IMR-90 (cell line): ENCODE data around the gene FITM1. TPM values are rescaled to one million over a fixed set of nuclear protein-coding genes. Genes with fewer than 3 reads are reported as not detected.

Experiments
- ATAC-seq: fragments of 200-7000 bp; cut with Tn5 transposase; 2 replicates; pipeline ENCODE4 v1.9.1; 2020; ENCODE audit warnings: low read depth, mild to moderate bottlenecking, moderate library complexity
- BruUV-seq: library from RNA; stranded (reverse); fragments of 400-500 nt; replicated peaks from 2 replicates; lab custom pipeline; 2021; lab: Mats Ljungman, UMichigan
- CTCF ChIA-PET: fragments of 300-600 bp; formaldehyde crosslinking; extraction: SDS; loops from one replicate; lab custom pipeline; 2021; ENCODE audit warnings: antibody characterized with exemption; lab: Yijun Ruan, JAX
- POLR2A ChIA-PET: fragments of 300-600 bp; sonication (Branson Sonifier 250); formaldehyde crosslinking; loops from one replicate; lab custom pipeline; 2022; ENCODE audit warnings: antibody characterized with exemption; ENCODE audit not compliant: unreplicated experiment; lab: Charles Lee
- DNase-seq: peaks from one replicate; pipeline ENCODE4 v3.0.0; 2013
- H2AFZ ChIP-seq: replicated peaks from 2 replicates; pipeline ENCODE3; 2013; ENCODE audit warnings: low read length, mild to moderate bottlenecking; ENCODE audit not compliant: poor library complexity
- H2AK5ac ChIP-seq: 2 replicates; pipeline ENCODE4 v1.6.1; 2013; ENCODE audit warnings: low read depth, low read length, inconsistent platforms
- H2AK9ac ChIP-seq: replicated peaks from 2 replicates; pipeline ENCODE3; 2013; ENCODE audit warnings: mild to moderate bottlenecking, low read depth, low read length, moderate library complexity; ENCODE audit not compliant: poor library complexity
- H2BK120ac ChIP-seq: 2 replicates; pipeline ENCODE4 v1.6.1; 2013; ENCODE audit warnings: low read depth, low read length, inconsistent platforms
- H2BK15ac ChIP-seq: 3 replicates; pipeline ENCODE4 v1.6.1; 2013; ENCODE audit warnings: low read depth, low read length, inconsistent platforms
- H2BK20ac ChIP-seq: 2 replicates; pipeline ENCODE4 v1.6.1; 2013; ENCODE audit warnings: low read depth, mild to moderate bottlenecking, inconsistent platforms, low read length, moderate library complexity
- H2BK5ac ChIP-seq: 2 replicates; pipeline ENCODE4 v1.6.1; 2013; ENCODE audit warnings: mild to moderate bottlenecking, low read depth, low read length, inconsistent platforms; ENCODE audit not compliant: poor library complexity, severe bottlenecking
- H3K14ac ChIP-seq: replicated peaks from 2 replicates; pipeline ENCODE4 v1.6.1; 2013; ENCODE audit warnings: low read depth, low read length, inconsistent platforms
- H3K18ac ChIP-seq: 2 replicates; pipeline ENCODE4 v1.6.1; 2013; ENCODE audit warnings: low read depth, low read length, control low read depth
- H3K23ac ChIP-seq: 2 replicates; pipeline ENCODE4 v1.6.1; 2013; ENCODE audit warnings: low read depth, low read length, inconsistent platforms
- H3K27ac ChIP-seq: 2 replicates; pipeline ENCODE4 v1.5.1; 2013; ENCODE audit warnings: mild to moderate bottlenecking, control low read depth, low read length; ENCODE audit not compliant: insufficient read depth
- H3K27me3 ChIP-seq: 2 replicates; pipeline ENCODE4 v1.6.1; 2013; ENCODE audit warnings: low read length; ENCODE audit not compliant: control insufficient read depth, insufficient read depth
- H3K36me3 ChIP-seq: 2 replicates; pipeline ENCODE4 v1.6.1; 2013; ENCODE audit warnings: low read length, mixed read lengths; ENCODE audit not compliant: control insufficient read depth, insufficient read depth
- H3K4ac ChIP-seq: 2 replicates; pipeline ENCODE4 v1.6.1; 2013; ENCODE audit warnings: low read depth, low read length, inconsistent platforms
- H3K4me1 ChIP-seq: 2 replicates; pipeline ENCODE4 v1.6.1; 2013; ENCODE audit warnings: low read length, mixed read lengths; ENCODE audit not compliant: control insufficient read depth, insufficient read depth
- H3K4me2 ChIP-seq: 2 replicates; pipeline ENCODE4 v1.6.1; 2013; ENCODE audit warnings: low read depth, mild to moderate bottlenecking, control low read depth, low read length, moderate library complexity
- H3K4me3 ChIP-seq: 2 replicates; pipeline ENCODE4 v1.5.1; 2013; ENCODE audit warnings: low read depth, mild to moderate bottlenecking, control low read depth, low read length, moderate library complexity; ENCODE audit not compliant: insufficient read depth
- H3K56ac ChIP-seq: 2 replicates; pipeline ENCODE4 v1.6.1; 2013; ENCODE audit warnings: low read length, inconsistent platforms; ENCODE audit not compliant: insufficient read depth; ENCODE audit errors: extremely low read depth
- H3K79me1 ChIP-seq, 2 experiments: 2 replicates each; pipeline ENCODE4 v1.6.1; 2013; ENCODE audit warnings: low read length in 2 of 2, inconsistent platforms in 1 of 2, low read depth in 1 of 2
- H3K9ac ChIP-seq: 2 replicates; pipeline ENCODE4 v1.6.1; 2013; ENCODE audit warnings: low read depth, low read length, control low read depth
- H3K9me1 ChIP-seq: 2 replicates; pipeline ENCODE4 v1.6.1; 2013; ENCODE audit warnings: low read length, inconsistent platforms; ENCODE audit not compliant: insufficient read depth
- H3K9me3 ChIP-seq: 2 replicates; pipeline ENCODE4 v1.6.1; 2013; ENCODE audit warnings: low read length; ENCODE audit not compliant: control insufficient read depth, insufficient read depth
- H4K20me1 ChIP-seq: 2 replicates; pipeline ENCODE4 v1.6.1; 2013; ENCODE audit warnings: low read length, inconsistent platforms; ENCODE audit not compliant: insufficient read depth
- H4K5ac ChIP-seq: 2 replicates; pipeline ENCODE4 v1.6.1; 2013; ENCODE audit warnings: mild to moderate bottlenecking, low read depth, low read length, control low read depth
- H4K8ac ChIP-seq, 2 experiments: 2 replicates each; pipeline ENCODE4 v1.6.1; 2013; ENCODE audit warnings: low read depth in 2 of 2, low read length in 2 of 2, control low read depth in 1 of 2, inconsistent platforms in 1 of 2
- H4K91ac ChIP-seq: 2 replicates; pipeline ENCODE4 v1.6.1; 2013; ENCODE audit warnings: low read depth, low read length, inconsistent platforms; ENCODE audit not compliant: insufficient read depth
- BHLHE40 ChIP-seq: fragments of 150-350 bp; IDR thresholded peaks from 2 replicates; pipeline ENCODE4 v1.6.1; 2016; ENCODE audit warnings: mild to moderate bottlenecking, low read depth, low read length
- CEBPB ChIP-seq: IDR thresholded peaks from 2 replicates; pipeline ENCODE4 v1.6.1; 2012; ENCODE audit warnings: low read depth, low read length, improper control_type of control experiment
- CHD1 ChIP-seq: IDR thresholded peaks from 2 replicates; pipeline ENCODE4 v1.6.1; 2012; ENCODE audit warnings: low read depth, low read length, improper control_type of control experiment
- CTCF ChIP-seq: conservative IDR thresholded peaks from 2 replicates; pipeline ENCODE4 v1.5.1; 2012; ENCODE audit warnings: mild to moderate bottlenecking, low read depth, low read length, improper control_type of control experiment
- ELK1 ChIP-seq: fragments of 150-350 bp; IDR thresholded peaks from 2 replicates; pipeline ENCODE4 v1.6.1; 2016; ENCODE audit warnings: low read depth, mild to moderate bottlenecking, low read length, moderate library complexity, borderline replicate concordance
- FOS ChIP-seq: fragments of 150-350 bp; IDR thresholded peaks from 2 replicates; pipeline ENCODE4 v1.6.1; 2016; ENCODE audit warnings: low read depth, low read length
- MAFK ChIP-seq: IDR thresholded peaks from 2 replicates; pipeline ENCODE4 v1.6.1; 2012; ENCODE audit warnings: low read depth, low read length, improper control_type of control experiment
- MAZ ChIP-seq: IDR thresholded peaks from 2 replicates; pipeline ENCODE4 v1.6.1; 2012; ENCODE audit warnings: low read depth, mild to moderate bottlenecking, low read length, improper control_type of control experiment, moderate library complexity, borderline replicate concordance
- MXI1 ChIP-seq: IDR thresholded peaks from 2 replicates; pipeline ENCODE4 v1.6.1; 2012; ENCODE audit warnings: low read depth, mild to moderate bottlenecking, low read length, moderate library complexity, borderline replicate concordance
- NFE2L2 ChIP-seq: fragments of 150-350 bp; IDR thresholded peaks from 2 replicates; pipeline ENCODE4 v1.6.1; 2016; ENCODE audit warnings: low read depth, mild to moderate bottlenecking, low read length
- POLR2A ChIP-seq: IDR thresholded peaks from 2 replicates; pipeline ENCODE4 v1.6.1; 2012; ENCODE audit warnings: mild to moderate bottlenecking, low read depth, low read length
- RAD21 ChIP-seq: IDR thresholded peaks from 2 replicates; pipeline ENCODE4 v1.6.1; 2012; ENCODE audit warnings: low read length, improper control_type of control experiment
- RCOR1 ChIP-seq: IDR thresholded peaks from 2 replicates; pipeline ENCODE4 v1.6.1; 2012; ENCODE audit warnings: mild to moderate bottlenecking, low read length, improper control_type of control experiment; ENCODE audit not compliant: insufficient replicate concordance
- RFX5 ChIP-seq: IDR thresholded peaks from 2 replicates; pipeline ENCODE4 v1.8.0; 2012; ENCODE audit warnings: low read depth, mild to moderate bottlenecking, low read length, moderate library complexity
- SMC3 ChIP-seq: fragments of 150-350 bp; IDR thresholded peaks from 2 replicates; pipeline ENCODE4 v1.6.1; 2016; ENCODE audit warnings: low read depth, mild to moderate bottlenecking, antibody characterized with exemption, low read length, moderate library complexity
- USF2 ChIP-seq: fragments of 150-350 bp; IDR thresholded peaks from 2 replicates; pipeline ENCODE4 v1.6.1; 2017; ENCODE audit warnings: mild to moderate bottlenecking, antibody characterized with exemption, low read length, low read depth
- WGBS, 2 experiments: methylation state at CpG; one replicate each; pipeline versions ENCODE4 v1.1.5 to v1.1.7; 2013; ENCODE audit warnings: missing lambda C conversion rate in 2 of 2; ENCODE audit not compliant: insufficient read length in 1 of 2; ENCODE audit errors: extremely low coverage in 2 of 2; 5-methylcytosine and 5-hydroxymethylcytosine counted together
- dilution Hi-C: fragments of 300-500 bp; cut with HindIII; formaldehyde crosslinking; loops from one replicate; pipeline ENCODE4 v1.14.3; 2018; ENCODE audit warnings: low sequenced_read_pairs; ENCODE audit not compliant: unreplicated experiment
- in situ Hi-C: fragments of 300-500 bp; cut with MboI; formaldehyde crosslinking; loops from 3 replicates; pipeline ENCODE4 v1.14.3; 2019; ENCODE audit warnings: low sequenced_read_pairs, inconsistent platforms, mixed read lengths
- intact Hi-C: fragments of 100-400 bp; cut with micrococcal nuclease; formaldehyde crosslinking; loops from 2 replicates; pipeline ENCODE4 v1.10.0; 2022
- polyA plus RNA-seq, 3 experiments: library from polyadenylated mRNA; depleted of rRNA; stranded (reverse); fragments of >200 nt; gene quantifications; 2 replicates each; pipeline ENCODE4 v1.2.3, GENCODE V29; 2012; ENCODE audit warnings: low replicate concordance in 1 of 3
- total RNA-seq: library from RNA; depleted of rRNA; stranded (reverse); fragments of >200 nt; gene quantifications from 2 replicates; pipeline ENCODE4 v1.2.3, GENCODE V29; 2012

Gene FITM1
- total and polyA plus RNA-seq, 2 of the 4 experiments (the other 2 are of a cell fraction) = not detected

GRCh38 chr14:24122416-24122815 is 8.0 kb upstream of the FITM1 start:
- dilution Hi-C loops (no loop called here), in situ Hi-C loops (no loop called here), intact Hi-C loops (no loop called here)
- no peak overlapping the region for H2BK5ac ChIP-seq
- no peak overlapping the region for H3K4me2 ChIP-seq
- no peak for DNase-seq
- H3K9me1 ChIP-seq = no peaks in the 10 kb centered on the region
- H2AK5ac ChIP-seq = no peak overlapping the region
- H2BK15ac ChIP-seq = no peak overlapping the region
- 92% methylated on average over 4 of the region's 4 CpGs; no CpG with 5 or more reads in 1 of the 2 experiments for WGBS, 2 experiments
- no peaks in the 10 kb centered on the region for H3K79me1 ChIP-seq
- no peaks in the 10 kb centered on the region for H3K4me1 ChIP-seq
- no peak overlapping the region for H4K5ac ChIP-seq
- BruUV-seq = no TSS peak
- H4K91ac ChIP-seq = no peak overlapping the region
- ChIA-PET POLR2A (no interaction called here), CTCF (no interaction called here)
- H3K4me3 ChIP-seq = no peak overlapping the region
- H3K18ac ChIP-seq = no peak overlapping the region
- H4K8ac ChIP-seq = no peak overlapping the region
- H3K56ac ChIP-seq = no peak overlapping the region
- ATAC-seq = no peak
- peaks cover 33% of the 10 kb centered on the region for H3K36me3 ChIP-seq
- H2AK9ac ChIP-seq = no peak overlapping the region
- H2AFZ ChIP-seq = no peak overlapping the region
- H3K14ac ChIP-seq = no peak overlapping the region
- no peak overlapping the region for H3K23ac ChIP-seq
- no peak overlapping the region for H3K4ac ChIP-seq
- H3K9ac ChIP-seq = no peak overlapping the region
- H4K20me1 ChIP-seq = no peaks in the 10 kb centered on the region
- no peaks in the 10 kb centered on the region for H3K9me3 ChIP-seq
- H3K27ac ChIP-seq = no peak overlapping the region
- H3K27me3 ChIP-seq = no peaks in the 10 kb centered on the region
- TF ChIP-seq NFE2L2 (no peak), USF2 (no peak), RFX5 (no peak), MAFK (no peak), CTCF (no peak), FOS (no peak), RCOR1 (no peak), ELK1 (no peak), MAZ (no peak), RAD21 (no peak), POLR2A (no peak), SMC3 (no peak), CHD1 (no peak), BHLHE40 (no peak), CEBPB (no peak), MXI1 (no peak)
- no peak overlapping the region for H2BK120ac ChIP-seq
- no peak overlapping the region for H2BK20ac ChIP-seq
